ENCODE results near the gene RTKN.

GRCh38 chr2:74375838-74376237, 65.9 kb downstream of the RTKN start:
- TF ChIP-seq PATZ1 (CRISPR knock-in tag; IDR thresholded peaks at IDR 0.05; ENCODE audit: borderline replicate concordance) (no peak), GLIS3 (CRISPR knock-in tag; IDR thresholded peaks at IDR 0.05) (no peak), TOX (CRISPR knock-in tag; IDR thresholded peaks at IDR 0.05; ENCODE audit: borderline replicate concordance) (no peak), RARB (CRISPR knock-in tag; IDR thresholded peaks at IDR 0.05) (no peak), CSRNP3 (CRISPR knock-in tag; IDR thresholded peaks at IDR 0.05) (no peak)
